K562 (cell line): ENCODE data around the gene C22orf39. TPM values are rescaled to one million over a fixed set of nuclear protein-coding genes. Genes with fewer than 3 reads are reported as not detected.

Source experiments
- BRD4 ChIP-seq: fragments of 200-600 bp; sonication (generic); IDR thresholded peaks from 2 replicates; pipeline ENCODE4 v1.6.1; 2017; ENCODE audit warnings: inconsistent platforms
- CBX1 ChIP-seq: sonication (generic); IDR thresholded peaks from 2 replicates; pipeline ENCODE4 v1.6.1; 2016; ENCODE audit warnings: antibody characterized with exemption, low read depth, mild to moderate bottlenecking
- GATAD2A ChIP-seq: fragments of 450-650 bp; IDR thresholded peaks from 2 replicates; pipeline ENCODE4 v1.6.1; 2017
- GTF2E2 ChIP-seq: fragments of 200-800 bp; sonication (Bioruptor generic); IDR thresholded peaks from 2 replicates; pipeline ENCODE4 v1.6.1; 2016; ENCODE audit warnings: missing genetic modification characterization, missing compliant biosample characterization
- KAT8 ChIP-seq: fragments of 450-650 bp; IDR thresholded peaks from 2 replicates; pipeline ENCODE4 v1.6.1; 2016; ENCODE audit warnings: low read depth, mild to moderate bottlenecking
- NCOA6 ChIP-seq: fragments of 450-650 bp; IDR thresholded peaks from 2 replicates; pipeline ENCODE4 v1.6.1; 2017; ENCODE audit warnings: mild to moderate bottlenecking
- PCBP2 ChIP-seq: fragments of 200-400 bp; formaldehyde crosslinking; IDR thresholded peaks from 2 replicates; pipeline ENCODE4 v1.6.1; 2018; ENCODE audit warnings: low read length, low read depth, mild to moderate bottlenecking, moderate library complexity; ENCODE audit not compliant: poor library complexity, severe bottlenecking
- SMAD2 ChIP-seq: fragments of 150-350 bp; IDR thresholded peaks from 2 replicates; pipeline ENCODE4 v1.6.1; 2014; ENCODE audit warnings: low read depth, mild to moderate bottlenecking, low read length
- SRSF7 ChIP-seq: fragments of 200-400 bp; formaldehyde crosslinking; optimal IDR thresholded peaks from 2 replicates; pipeline ENCODE3; 2017; ENCODE audit warnings: mild to moderate bottlenecking, low read depth, low read length
- ZBTB7A ChIP-seq: IDR thresholded peaks from 2 replicates; pipeline ENCODE4 v1.6.1; 2011; ENCODE audit warnings: low read depth, mild to moderate bottlenecking, low read length, moderate library complexity, borderline replicate concordance; ENCODE audit not compliant: control insufficient read depth
- ZNF175 ChIP-seq: fragments of 200-800 bp; sonication (Bioruptor generic); IDR thresholded peaks from 2 replicates; pipeline ENCODE4 v1.6.1; 2016; ENCODE audit warnings: low read depth, mild to moderate bottlenecking, missing genetic modification characterization, missing compliant biosample characterization
- polyA plus RNA-seq, 8 experiments: library from polyadenylated mRNA; depleted of rRNA in 4 of 8; stranded (reverse) in 5 of 8; unstranded in 3 of 8; fragments of >200 nt; fragmentation: Nextera tagmentation in 2 of 8; fragmentation: Illumina TruSeq in 1 of 8; extraction: Ambion mirVana in 2 of 8; extraction: Trizol in 1 of 8; gene quantifications; 2 replicates each; pipeline versions ENCODE4 v1.2.1 to v1.2.3, GENCODE V29; 2011 to 2014; ENCODE audit warnings: inconsistent platforms in 1 of 8, missing spikeins in 1 of 8
- total RNA-seq, 7 experiments: library from RNA; depleted of rRNA in 6 of 7; stranded (reverse); fragments of >200 nt in 6 of 7; fragmentation: Illumina TruSeq in 2 of 7; extraction: Trizol in 2 of 7; gene quantifications; 2 replicates each; pipeline versions ENCODE4 v1.2.1 to v1.2.3, GENCODE V29; 2011 to 2021; ENCODE audit warnings: low replicate concordance in 1 of 7
- TF ChIP-seq, protein P1 (sequence below): fragments of 450-650 bp; IDR thresholded peaks from 2 replicates; pipeline ENCODE4 v1.6.1; 2016; ENCODE audit warnings: low read depth
- TF ChIP-seq, protein P2 (sequence below): sonication (generic); formaldehyde crosslinking; IDR thresholded peaks from 2 replicates; pipeline ENCODE4 v1.8.1; 2023; ENCODE audit warnings: mild to moderate bottlenecking, missing genetic modification reagents
- TF ChIP-seq, protein P3 (sequence below): fragments of 450-650 bp; formaldehyde crosslinking; IDR thresholded peaks from 2 replicates; pipeline ENCODE4 v1.4.0; 2020; ENCODE audit warnings: mild to moderate bottlenecking, moderate library complexity
- TF ChIP-seq, protein P4 (sequence below): sonication (generic); formaldehyde crosslinking; IDR thresholded peaks from 2 replicates; pipeline ENCODE4 v1.8.1; 2023; ENCODE audit warnings: mild to moderate bottlenecking, missing genetic modification reagents

Gene C22orf39
- total and polyA plus RNA-seq, 9 of the 15 experiments (the other 6 are each of a cell fraction or from before 2014, with no cell fraction given), result 20.4 to 139 (median 66.8) TPM

DNA sequence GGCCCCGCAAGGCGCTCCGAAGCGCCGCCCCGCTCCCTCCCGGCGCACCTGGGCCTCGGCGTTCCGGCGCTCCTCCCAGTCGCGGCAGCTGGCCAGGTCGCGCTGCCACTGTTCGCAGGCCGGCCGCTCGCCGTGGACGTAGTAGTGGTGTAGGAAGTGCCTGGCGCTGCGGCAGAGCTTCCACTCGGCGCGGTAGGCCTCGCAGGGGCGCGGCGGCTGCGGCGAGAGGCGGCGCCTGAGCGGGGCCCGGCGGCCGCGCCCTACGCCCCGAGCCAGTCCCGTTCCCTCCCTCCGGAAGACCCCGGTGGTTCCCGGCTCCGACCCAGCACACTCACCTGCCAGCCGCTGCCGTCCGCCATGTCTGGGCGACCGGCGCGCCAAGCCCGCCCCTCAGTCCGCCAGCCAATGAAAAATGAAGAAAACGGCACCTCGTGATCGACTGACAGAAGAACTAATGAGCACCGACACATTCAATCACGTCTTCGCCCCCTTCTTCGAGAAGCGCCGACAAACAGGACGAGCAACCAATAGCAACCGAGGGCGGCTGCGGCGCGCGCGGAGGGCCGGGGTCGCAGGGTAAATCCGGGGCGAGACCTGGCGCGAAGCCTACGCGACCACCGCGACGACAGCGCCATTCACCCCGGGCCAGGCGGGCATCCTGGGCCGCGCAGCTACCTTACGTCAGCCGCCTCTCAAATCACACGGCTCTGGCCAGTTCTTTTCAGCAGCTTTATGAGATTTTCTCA, at the start of gene C22orf39 (continued):
- TF ChIP-seq, protein P1, sequence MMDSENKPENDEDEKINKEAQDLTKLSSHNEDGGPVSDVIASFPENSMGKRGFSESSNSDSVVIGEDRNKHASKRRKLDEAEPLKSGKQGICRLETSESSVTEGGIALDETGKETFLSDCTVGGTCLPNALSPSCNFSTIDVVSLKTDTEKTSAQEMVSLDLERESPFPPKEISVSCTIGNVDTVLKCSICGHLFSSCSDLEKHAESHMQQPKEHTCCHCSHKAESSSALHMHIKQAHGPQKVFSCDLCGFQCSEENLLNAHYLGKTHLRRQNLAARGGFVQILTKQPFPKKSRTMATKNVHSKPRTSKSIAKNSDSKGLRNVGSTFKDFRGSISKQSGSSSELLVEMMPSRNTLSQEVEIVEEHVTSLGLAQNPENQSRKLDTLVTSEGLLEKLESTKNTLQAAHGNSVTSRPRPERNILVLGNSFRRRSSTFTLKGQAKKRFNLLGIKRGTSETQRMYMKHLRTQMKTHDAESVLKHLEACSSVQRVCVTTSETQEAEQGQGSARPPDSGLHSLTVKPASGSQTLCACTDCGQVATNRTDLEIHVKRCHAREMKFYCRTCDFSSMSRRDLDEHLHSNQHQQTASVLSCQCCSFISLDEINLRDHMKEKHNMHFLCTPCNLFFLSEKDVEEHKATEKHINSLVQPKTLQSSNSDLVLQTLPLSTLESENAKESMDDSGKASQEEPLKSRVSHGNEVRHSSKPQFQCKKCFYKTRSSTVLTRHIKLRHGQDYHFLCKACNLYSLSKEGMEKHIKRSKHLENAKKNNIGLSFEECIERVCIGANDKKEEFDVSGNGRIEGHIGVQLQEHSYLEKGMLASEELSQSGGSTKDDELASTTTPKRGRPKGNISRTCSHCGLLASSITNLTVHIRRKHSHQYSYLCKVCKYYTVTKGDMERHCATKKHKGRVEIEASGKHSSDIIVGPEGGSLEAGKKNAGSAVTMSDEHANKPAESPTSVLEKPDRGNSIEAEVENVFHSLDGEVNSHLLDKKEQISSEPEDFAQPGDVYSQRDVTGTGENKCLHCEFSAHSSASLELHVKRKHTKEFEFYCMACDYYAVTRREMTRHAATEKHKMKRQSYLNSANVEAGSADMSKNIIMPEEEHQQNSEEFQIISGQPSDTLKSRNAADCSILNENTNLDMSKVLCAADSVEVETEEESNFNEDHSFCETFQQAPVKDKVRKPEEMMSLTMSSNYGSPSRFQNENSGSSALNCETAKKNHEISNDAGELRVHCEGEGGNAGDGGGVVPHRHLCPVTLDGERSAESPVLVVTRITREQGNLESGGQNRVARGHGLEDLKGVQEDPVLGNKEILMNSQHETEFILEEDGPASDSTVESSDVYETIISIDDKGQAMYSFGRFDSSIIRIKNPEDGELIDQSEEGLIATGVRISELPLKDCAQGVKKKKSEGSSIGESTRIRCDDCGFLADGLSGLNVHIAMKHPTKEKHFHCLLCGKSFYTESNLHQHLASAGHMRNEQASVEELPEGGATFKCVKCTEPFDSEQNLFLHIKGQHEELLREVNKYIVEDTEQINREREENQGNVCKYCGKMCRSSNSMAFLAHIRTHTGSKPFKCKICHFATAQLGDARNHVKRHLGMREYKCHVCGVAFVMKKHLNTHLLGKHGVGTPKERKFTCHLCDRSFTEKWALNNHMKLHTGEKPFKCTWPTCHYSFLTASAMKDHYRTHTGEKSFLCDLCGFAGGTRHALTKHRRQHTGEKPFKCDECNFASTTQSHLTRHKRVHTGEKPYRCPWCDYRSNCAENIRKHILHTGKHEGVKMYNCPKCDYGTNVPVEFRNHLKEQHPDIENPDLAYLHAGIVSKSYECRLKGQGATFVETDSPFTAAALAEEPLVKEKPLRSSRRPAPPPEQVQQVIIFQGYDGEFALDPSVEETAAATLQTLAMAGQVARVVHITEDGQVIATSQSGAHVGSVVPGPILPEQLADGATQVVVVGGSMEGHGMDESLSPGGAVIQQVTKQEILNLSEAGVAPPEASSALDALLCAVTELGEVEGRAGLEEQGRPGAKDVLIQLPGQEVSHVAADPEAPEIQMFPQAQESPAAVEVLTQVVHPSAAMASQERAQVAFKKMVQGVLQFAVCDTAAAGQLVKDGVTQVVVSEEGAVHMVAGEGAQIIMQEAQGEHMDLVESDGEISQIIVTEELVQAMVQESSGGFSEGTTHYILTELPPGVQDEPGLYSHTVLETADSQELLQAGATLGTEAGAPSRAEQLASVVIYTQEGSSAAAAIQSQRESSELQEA, result no peak
- TF ChIP-seq SRSF7 (peak; percentile 71), CBX1 (peak; percentile 92), PCBP2 (no peak), GTF2E2 (tag) (no peak), GATAD2A (peak; percentile 52; the same call in 1 of the 2 replicates), KAT8 (no peak), ZNF175 (CRISPR knock-in tag) (no peak), SMAD2 (no peak), NCOA6 (no peak), ZBTB7A (peak; percentile 99), BRD4 (peak; percentile 94)
- TF ChIP-seq, protein P2, sequence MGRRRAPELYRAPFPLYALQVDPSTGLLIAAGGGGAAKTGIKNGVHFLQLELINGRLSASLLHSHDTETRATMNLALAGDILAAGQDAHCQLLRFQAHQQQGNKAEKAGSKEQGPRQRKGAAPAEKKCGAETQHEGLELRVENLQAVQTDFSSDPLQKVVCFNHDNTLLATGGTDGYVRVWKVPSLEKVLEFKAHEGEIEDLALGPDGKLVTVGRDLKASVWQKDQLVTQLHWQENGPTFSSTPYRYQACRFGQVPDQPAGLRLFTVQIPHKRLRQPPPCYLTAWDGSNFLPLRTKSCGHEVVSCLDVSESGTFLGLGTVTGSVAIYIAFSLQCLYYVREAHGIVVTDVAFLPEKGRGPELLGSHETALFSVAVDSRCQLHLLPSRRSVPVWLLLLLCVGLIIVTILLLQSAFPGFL (CRISPR knock-in tag), result no peak
- TF ChIP-seq, protein P3, sequence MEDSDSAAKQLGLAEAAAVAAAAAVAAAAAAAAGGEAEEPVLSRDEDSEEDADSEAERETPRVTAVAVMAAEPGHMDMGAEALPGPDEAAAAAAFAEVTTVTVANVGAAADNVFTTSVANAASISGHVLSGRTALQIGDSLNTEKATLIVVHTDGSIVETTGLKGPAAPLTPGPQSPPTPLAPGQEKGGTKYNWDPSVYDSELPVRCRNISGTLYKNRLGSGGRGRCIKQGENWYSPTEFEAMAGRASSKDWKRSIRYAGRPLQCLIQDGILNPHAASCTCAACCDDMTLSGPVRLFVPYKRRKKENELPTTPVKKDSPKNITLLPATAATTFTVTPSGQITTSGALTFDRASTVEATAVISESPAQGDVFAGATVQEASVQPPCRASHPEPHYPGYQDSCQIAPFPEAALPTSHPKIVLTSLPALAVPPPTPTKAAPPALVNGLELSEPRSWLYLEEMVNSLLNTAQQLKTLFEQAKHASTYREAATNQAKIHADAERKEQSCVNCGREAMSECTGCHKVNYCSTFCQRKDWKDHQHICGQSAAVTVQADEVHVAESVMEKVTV, result no peak
- TF ChIP-seq, protein P4, sequence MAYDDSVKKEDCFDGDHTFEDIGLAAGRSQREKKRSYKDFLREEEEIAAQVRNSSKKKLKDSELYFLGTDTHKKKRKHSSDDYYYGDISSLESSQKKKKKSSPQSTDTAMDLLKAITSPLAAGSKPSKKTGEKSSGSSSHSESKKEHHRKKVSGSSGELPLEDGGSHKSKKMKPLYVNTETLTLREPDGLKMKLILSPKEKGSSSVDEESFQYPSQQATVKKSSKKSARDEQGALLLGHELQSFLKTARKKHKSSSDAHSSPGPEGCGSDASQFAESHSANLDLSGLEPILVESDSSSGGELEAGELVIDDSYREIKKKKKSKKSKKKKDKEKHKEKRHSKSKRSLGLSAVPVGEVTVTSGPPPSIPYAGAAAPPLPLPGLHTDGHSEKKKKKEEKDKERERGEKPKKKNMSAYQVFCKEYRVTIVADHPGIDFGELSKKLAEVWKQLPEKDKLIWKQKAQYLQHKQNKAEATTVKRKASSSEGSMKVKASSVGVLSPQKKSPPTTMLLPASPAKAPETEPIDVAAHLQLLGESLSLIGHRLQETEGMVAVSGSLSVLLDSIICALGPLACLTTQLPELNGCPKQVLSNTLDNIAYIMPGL (CRISPR knock-in tag), result peak; percentile 90
